HG03025 (cell line): ENCODE data around the gene TBC1D1.

Experiments used
- ATAC-seq: cut with Tn5 transposase; IDR thresholded peaks from one replicate; pipeline ENCODE4 v1.9.1; 2021; ENCODE audit warnings: mild to moderate bottlenecking, moderate library complexity; ENCODE audit not compliant: unreplicated experiment, low FRiP score

TBC1D1 gene

GRCh38 chr4:38178392-38178995 is 287.6 kb downstream of the TBC1D1 start:
- ATAC-seq = no peak

GRCh38 chr4:38179690-38180377 is 288.9 kb downstream of the TBC1D1 start:
- ATAC-seq = no peak

GRCh38 chr4:38180456-38180855 is 289.6 kb downstream of the TBC1D1 start:
- ATAC-seq = no peak

- ATAC-seq = no peak
These were observed 290.4 kb downstream of the TBC1D1 start for GRCh38 chr4:38181286-38181685.

- ATAC-seq = no peak
These were observed 291.6 kb downstream of the TBC1D1 start for GRCh38 chr4:38182334-38182998.

- ATAC-seq = no peak
These were observed 293.5 kb downstream of the TBC1D1 start for GRCh38 chr4:38184404-38184803.

- ATAC-seq = no peak
These were observed 294.7 kb downstream of the TBC1D1 start for GRCh38 chr4:38185406-38186144.

GRCh38 chr4:38188136-38188535 is 297.3 kb downstream of the TBC1D1 start:
- no peak for ATAC-seq

GRCh38 chr4:38188631-38189101 is 297.8 kb downstream of the TBC1D1 start:
- ATAC-seq = no peak
